ENCODE results near the gene UBAC1.

Gene UBAC1

DNA sequence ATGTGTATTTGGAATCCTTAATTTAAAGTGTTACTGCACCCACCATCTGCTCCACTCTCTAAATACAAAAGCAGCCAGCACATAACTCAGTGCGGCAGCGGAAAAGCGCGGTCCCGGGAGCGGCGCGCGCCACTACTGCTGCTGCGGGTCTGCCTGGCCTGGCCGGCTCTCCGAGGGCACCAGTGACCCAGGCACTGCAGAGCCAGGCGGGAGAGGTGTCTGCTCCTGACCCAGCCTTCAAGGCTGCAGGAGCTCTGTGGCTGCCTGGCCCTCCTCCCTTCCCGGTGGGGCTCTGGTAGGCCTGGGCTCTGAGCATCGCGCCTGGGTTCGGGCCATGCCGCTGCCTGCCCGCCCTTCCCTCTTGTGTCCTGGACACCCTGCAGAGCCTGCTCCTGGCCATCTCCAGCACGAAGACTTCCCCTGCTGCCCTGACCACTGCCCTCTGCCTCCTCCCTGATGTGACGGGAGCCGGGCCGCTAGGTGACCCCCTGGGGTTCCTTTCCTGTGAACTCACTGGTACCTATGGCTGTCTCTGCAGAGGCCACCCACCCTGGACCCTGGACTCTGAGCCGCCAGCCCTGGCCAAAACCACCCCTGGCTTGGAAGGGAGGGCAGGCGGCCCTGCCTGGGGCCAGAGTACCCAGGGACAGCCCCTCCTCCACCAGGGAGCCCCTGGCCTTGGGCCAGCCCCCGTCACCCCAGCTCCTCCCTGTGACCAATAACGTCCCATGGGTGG, 32.8 kb upstream of the UBAC1 start:
- DNase-seq, result no peak

DNA sequence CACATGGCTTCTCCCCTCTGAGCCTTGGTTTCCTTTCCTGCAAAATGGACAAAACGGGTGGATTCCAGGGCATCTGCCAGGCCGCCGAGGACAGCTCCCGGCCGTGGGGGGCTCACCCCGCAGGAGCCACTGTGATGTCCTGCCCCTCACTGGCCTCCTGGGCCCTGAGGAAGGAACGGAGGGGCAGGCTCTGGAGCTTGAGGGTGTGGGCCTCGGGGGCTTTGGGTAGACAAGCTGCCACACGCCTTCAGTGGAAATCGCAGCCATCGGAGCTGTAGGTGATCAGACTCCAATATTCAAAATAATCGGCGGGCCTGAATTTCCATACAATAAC, 32.2 kb upstream of the UBAC1 start:
- DNase-seq, result no peak

DNA sequence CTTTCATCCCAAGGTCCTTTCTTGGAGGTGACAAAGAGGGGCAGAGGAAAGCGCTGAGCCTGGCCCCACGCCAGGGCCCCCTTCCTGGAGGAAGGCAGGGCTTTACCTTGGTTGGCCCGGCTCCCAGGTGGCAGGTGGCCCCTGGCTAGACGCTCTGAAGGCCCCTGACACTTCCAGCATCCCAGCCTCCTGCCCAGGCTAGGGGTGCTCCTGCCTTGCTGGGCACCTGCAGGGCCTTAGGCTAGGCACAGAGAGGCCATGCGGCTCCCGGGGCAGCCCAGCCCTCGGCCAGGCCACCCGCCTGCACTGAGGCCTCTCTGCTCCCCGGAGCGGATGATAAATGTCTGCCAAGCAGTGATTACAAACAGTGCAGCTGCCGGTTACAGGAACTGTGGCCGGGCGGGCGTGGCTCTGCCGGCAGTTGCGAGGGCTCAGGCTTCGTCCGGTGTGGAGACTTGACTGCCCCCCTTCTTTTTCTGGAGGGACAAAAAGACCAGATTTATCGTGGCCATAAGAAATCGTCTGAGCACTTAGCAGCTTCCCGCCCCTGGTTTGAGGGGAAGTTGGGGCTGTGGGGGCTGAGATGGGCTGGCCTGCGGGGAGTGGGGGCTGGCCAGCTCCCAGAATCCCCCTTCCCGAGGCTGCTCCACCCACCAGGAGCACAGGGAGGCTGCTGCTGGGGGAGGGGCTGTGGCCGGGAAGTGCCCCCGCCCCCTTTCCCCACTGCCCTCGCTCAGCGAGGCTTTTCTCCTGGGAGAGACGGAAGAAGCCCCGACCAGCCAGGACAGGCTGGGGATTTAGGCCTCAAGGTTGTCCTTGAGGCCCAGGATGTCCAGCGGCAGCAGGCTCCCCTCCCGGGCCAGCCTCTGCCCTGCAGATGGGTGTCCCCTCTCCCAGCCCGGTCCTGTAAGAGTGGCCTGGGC, 31.6 kb upstream of the UBAC1 start:
- DNase-seq, result no peak

DNA sequence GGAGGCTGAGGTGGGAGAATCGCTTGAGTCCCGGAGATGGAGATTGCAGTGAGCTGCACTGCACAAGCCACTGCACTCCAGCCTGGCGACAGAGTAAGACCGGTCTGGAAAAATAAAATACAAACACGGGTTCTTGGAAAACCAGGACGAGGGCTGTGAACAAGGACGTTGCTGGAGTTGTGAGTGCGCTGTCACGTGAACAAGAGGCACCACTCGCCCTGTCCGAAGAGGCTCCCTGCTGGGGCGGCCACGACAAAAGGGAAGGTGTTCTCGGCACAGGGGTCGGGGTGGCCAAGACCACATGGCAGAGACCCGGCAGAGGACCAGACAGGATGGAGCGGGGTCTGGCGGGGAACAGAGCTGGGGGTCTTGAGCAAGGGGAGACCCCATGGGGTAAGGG, 30.6 kb upstream of the UBAC1 start:
- no peak for DNase-seq

DNA sequence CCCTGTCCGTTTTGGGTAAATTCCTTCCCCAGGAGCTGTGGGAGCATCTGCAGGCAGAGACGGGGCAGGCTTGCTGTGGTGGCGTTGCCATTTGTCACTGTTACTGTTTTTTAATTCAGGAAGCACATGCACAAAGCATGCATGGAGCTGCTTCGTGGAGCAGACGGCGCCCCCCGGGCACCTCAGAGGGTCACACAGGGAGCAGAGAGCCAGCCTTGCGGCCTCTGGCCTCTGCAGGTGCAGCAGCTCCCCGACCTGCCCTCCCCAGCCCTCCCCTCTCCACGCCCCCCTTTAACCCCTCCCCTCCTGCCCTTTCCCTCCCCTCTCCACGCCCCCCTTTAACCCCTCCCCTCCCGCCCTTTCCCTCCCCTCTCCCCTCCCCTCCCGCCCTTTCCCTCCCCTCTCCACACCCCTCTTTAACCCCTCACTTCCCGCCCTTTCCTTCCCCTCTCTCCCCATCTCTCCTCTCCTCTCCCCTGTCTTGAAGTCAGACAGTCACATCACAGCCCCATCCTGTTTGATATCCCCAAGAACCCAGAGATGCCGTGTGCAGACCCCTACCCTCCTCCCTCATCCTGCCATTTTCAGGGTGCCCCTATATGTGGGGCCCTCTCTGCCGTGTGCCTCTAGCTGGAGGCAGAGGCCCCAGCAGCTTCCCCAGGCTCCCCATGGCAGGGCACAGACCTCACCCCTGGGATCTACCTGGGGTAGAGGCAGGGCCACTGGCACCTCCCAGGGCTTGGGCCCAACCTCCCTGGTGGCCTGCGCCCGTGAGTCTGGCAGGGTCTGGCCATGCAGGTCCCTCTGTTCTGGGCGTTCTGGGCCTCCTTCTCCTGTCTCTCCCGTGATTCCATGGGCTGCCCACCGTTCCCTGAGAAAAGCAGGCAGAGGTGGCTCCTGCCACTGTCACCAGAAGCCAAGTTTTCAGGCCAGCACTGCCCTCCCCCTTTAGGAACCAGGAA, 29.6 kb upstream of the UBAC1 start:
- DNase-seq, result peak; percentile 60

DNA sequence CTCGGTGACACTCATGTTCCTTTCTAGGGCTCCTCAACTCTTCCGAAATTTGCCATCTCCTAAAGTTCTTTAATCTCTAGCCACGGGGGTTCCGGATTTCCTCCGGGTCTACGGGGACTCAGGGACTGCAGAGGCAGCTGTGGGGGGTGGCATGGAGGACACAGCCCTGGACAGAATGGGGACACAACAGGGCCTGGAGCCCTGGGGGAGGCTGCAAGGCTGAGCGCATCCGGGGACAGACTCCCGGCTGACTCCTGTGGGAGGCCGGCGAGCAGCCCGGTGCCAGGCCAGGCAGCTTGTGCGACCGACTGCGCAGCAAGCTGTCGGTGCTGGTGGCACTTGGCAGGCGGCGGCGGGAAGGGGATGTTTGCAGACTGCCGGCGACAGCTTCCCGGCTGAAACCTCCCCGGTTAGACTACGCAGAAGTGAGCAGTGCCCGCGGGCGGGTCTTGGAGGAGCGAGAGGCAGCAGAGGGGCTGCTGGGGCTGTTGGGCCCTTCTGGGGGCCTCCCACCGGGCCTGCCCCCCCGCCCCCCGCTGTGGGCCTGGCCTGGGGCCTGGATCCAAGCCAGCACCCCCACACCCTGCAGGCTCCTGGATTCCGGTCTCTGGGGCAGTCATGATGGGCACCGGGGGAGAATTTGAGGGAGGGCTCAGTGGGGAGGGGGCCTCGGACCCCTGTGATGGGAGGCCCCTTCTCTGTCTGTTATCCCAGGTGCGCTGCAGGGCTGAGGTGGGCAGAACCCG, 28.7 kb upstream of the UBAC1 start:
- DNase-seq, result peak; percentile 15

DNA sequence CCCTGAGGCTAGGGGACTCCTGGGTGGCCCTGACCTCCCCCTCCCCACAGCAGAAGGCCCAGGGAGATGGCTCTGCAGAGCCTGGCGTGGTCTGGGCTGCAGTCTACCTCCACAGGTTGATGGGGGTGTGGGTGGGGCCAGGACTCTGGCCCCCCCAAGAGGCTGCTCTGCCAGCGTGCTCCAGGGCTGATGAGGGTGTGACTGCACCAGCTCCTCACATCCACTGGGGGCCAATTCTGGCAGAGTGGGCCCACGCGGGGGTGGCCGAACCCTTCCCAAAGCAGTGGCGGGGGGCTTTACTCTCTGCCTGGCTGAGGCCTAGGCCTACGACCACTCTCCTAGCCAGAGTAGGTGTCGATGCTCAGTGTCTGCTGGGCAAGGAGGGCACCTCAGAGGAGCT, 28.0 kb upstream of the UBAC1 start:
- no peak for DNase-seq

DNA sequence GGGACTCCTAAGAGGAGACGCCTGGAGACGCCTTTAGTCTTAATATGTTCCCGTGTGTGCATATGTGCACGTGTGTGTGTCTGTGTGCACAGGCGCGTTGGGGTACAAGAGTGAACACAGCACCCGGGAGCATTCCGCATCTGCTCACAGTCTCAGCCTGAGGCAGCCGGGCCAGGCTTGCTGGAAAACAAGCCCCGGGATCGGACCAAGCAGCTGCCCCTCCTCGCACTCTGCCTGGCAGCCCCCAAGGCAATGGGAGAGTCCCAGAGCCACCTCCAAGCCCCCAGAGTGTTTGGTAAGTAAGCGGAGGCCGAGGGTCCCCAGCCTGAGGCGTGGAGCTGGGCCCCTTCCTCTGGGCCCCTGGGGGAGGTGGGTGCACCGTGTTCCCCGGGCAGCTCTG, 27.3 kb upstream of the UBAC1 start:
- DNase-seq, result no peak

DNA sequence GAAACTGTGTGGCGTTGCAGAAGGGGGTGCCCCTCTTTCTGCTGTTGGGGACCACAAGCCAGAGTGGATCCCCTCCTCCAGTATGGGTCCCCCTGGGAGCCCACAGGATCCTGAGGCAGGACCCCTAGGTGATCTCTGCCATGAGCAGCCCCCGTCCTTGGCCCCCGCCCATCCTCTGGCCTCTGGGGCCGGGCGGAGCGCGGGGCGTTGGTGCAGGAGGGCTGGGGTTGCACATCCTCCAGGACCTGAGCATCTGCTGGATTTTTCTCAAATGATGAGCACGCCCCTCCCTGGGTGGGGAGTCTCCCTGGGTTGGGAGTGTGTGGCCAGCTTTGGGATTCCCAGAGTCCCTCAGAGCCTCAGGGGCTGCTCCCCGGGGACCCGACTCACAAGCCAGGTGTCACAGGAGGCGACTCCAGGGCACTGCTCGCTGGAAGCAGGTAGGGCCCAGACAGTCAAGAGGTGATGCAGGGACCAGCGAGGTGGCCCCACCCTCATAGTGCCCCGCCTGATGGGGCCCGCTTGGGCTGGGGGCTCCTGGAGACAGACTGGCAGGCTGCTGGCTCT, 26.7 kb upstream of the UBAC1 start:
- DNase-seq, result no peak

DNA sequence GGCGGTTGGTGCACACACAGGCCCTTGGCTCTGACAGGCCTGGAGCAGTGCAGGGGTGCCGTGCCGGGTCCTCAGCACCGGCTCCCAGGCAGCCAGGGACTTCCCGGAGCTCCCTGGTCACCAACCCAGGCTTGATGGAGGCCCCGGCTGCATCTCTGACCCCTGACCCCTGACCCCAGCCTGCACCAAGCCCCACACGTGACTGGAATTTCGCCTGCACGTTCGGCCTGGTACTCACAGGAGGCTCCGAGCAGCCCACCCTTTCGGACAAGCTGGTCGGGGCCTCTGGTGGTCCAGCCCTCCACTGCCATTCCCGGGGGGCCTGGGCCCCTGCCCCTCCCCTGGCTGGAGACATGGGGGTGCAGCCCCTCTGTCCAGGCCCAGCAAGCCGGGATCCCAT, 25.4 kb upstream of the UBAC1 start:
- no peak for DNase-seq

DNA sequence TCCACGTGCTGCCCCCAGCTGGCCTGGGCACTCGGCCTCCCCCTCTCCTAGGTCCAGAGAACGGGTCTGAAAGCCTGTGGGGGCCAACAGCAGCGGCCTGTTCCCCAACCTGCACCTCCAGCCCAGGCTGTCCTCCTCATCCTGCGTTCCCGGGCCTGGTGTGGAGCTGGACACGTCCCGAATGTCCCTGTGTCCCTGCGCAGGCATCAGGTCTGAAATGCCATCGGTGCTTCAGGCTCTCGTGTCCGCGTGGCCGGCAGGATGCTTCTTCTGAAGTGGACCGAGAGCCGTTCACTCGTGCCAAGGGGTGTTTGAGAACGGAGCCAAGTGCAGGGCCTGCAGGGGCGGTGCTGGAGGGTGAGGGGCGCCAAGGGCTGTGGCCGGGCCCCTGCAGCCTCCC, 24.7 kb upstream of the UBAC1 start:
- DNase-seq, result no peak

DNA sequence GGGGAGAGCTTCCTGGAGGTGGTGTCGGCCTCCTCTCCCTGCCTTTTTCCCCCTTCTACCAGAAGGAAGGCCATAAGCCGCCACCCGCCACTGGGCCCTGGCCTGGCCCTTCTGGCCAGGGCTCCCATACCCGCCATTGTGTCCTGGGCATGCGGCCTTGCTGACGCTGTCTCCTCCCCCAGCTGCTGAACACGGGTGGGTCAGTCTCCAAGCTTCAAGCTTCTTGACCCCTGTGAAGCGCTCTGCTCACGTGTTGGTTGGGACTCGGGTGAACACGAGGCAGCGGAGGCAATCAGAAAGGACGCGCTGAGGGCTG, 24.2 kb upstream of the UBAC1 start:
- no peak for DNase-seq

DNA sequence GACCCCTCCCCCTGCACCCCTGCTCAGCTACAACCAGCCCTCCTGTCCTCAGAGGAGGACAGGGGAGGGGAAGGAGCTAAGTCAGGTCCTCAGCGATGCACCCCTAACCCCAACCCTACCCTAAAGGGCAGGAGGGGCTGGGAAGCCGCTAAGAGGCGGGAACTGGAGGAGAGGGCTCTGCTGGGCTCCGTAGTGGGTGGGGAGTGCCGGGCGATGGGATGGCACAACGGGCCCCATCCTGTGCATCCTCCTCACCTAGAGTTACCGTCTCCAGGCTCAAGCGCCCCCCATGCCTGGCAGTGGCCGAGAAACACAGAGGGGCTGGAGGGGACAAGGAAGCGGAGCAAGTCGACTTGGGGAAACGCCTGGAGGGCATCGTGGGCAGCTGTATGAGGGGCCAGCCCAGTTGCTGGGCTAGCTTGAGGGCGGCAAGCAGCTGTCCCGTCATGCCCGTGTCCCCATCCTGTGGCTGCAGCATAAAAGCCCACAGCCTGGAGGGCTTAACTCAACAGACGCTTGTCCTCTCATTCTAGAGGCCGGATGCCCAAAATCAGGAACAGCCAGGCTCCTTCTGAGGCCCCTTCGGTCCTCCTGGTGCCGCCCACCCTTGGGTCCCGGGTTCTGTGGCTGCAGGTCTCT, 23.0 kb upstream of the UBAC1 start:
- DNase-seq, result no peak

DNA sequence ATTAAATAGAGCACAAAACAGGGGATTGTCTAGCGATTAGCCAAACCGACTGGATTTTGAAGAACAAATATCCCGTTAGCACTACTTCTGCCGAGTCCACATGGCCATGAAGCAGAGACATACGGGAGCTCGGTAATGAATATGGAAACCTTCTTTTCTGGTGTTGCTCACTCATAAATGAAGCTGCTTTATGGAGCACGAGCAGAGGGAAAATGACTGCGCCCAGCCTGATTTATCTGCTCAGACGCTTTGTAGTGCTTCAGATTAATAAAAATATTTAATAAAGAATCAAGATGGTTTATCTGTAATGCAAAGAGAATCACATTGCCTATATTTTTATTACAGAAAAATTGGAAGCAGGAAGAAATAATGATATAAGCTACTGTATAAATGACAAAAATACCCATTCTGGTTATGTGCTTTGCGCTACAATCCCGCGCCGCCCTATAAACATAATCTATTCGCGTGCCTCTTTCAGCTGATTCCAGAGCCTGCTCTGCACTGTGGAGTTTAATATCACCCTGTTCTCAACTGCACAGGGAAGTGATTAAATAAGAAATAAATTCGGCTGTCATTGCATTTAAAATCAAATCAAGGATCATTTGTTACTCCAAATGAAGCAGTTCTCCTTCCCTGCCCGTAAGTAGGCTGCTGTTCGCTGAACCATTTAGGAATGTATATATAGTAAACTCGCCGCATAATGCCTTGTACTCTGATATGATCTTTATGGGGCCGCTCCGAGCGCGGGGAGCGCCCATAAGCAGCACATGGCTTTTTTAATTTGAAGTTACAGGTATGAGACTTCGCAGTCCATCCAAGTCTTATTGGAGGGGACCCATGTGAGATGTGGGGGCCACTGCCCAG, 22.3 kb upstream of the UBAC1 start:
- no peak for DNase-seq

DNA sequence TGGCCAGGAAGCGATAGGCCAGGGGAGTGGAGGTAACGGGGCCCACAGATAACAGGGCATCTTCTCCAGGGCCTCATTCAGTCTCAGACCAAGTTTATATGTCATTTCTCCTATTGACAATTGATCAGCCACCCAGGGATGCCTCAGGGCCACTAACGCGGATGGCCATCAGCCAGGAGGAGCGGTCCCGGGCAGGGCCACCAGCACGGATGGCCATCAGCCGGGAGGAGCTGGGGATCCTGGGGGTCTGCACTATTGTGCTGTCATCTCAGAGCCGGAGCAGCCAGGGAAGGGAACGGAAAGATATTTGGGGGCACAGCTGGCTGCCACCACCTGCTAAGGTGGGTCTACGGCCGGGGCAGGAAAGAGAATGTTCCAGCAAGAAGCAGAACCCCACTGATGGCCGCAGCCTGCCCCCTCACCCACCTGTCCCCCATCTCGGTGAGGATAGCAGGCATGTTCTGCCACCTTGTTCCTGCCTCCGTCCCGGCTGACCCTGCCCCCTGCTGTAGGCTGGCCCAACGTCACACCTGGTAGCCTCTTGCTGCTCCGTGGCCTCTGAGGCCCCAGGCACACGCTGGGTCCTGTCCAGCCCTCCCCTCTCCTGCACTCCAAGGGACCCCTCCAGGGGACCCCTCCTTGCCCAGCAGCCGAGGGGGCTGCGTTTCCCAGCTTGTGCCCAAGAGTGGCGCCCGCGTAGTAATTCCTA, 21.5 kb upstream of the UBAC1 start:
- DNase-seq, result no peak

DNA sequence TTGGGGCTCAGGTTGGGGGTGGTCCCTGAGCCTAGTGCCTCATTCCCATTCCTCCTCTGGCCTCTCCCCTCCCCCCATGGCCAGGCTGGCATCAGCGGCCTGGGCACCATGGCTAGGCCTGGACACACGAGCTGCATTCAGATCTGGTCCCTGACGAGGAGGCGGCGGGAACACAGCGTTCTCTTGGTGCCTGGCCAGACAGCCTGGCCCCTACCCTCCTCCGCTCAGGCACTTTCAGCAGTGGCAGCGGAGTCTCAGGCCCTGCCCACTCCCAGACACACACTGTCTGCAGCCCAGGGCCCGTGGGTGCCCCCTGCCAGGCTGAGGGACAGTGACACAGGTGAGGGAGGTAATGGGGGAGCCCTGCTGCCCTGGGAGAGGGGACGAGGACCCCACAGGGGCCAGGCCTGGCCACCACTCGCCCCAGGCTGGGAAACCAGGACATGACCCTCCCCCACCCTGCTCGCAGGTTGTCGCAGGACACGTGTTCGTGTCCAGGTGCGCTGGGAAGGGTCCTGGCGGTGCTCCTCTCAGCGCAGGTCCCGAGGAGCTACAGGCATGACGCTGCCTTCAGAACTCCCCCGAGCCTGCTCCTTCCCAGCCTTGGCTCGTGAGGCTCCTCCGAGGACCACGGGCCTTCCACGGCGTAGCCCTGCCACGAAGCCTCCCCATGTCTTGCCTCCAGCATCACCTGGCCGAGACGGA, 19.9 kb upstream of the UBAC1 start:
- no peak for DNase-seq

DNA sequence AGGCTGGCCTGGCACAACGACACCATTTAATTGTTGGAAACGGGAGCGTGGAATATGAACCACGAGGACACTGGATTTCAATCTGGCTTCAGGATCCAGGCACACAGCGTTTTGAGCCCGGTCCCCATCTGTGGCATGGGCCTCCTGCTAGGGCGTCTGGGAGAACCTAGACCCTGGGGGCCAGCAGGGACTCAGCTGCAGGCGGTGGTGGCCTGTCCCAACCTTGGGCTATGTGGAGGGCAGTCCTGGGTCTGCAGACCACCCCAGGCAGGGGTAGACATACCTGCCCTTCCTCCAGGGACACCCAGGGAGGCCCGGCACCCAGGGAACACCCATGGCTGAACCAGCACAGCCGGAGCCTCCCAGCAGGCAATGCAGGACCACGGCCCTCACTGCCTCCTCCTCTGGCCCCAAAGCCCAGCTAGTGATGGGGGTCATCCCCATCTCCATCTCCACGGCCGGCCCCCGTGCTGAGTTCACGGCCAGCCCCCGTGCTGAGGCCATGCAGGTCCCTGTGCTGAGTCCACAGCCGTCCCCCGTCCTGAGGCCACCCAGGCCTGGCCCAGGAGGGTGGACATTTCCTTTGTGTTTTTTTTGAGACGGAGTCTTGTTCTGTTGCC, 18.5 kb upstream of the UBAC1 start:
- no peak for DNase-seq

DNA sequence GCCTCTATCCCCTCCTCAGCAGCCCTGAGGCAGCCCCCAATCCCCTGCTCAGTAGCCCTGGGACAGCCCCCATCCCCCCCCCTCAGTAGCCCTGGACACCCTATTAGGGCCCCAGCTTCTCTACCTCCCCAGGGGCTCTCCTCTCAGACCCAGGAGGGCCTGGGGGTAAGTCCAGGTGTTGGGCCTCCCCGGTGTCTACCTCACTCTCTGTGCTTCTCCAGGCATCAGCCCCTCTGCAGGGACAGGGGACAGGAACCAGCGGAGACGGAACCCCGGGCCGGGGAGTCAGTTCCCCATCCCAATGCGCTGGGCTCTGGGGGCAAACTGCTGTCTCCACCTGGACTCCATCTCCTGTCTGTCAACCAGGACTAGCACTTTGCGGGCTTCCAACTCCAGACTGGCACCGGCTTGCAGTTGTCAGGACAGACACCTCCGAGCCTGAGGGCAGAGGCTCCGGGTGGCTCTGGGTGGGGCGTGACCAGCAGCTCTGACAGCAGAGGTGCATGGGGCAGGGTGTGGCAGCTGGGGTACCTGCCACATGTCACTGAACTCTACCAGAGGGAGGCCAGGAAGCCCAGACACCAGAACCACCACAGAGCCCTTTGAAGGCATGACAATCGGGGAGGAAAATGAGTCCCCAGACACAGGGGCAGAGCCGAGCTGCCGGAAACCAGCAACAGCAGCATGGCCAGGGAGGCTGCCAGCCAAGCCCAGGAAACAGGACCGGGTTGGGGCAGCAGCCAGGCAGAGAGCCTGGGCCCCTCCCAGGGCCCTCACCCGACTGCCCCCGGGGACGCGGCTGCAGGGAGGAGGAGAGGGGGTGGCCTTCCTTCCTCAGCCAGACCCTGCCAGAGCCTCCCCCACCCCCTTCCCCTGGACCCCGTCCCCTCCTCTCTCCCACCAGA, 17.7 kb upstream of the UBAC1 start:
- DNase-seq, result peak; percentile 44

Data from T-helper 9 cell (primary cell).